ENCODE results near the gene POU6F2. TPM values are rescaled to one million over a fixed set of nuclear protein-coding genes. Genes with fewer than 3 reads are reported as not detected.

Gene POU6F2
- total and polyA plus RNA-seq, 4 donors, result 1.1 to 2.0 (median 1.6) TPM

GRCh38 chr7:39017369-39017915 is 39.7 kb downstream of the POU6F2 start:
- Histone ChIP-seq H3K27me3 (ENCODE audit: control insufficient read depth, insufficient read depth, low read length) (no peaks in the 10 kb centered on the region), H3K4me1 (ENCODE audit: control insufficient read depth, insufficient read depth, low read length) (no peaks in the 10 kb centered on the region), H3K9me3 (ENCODE audit: control insufficient read depth, insufficient read depth, low read length) (no peaks in the 10 kb centered on the region), H3K36me3 (ENCODE audit: control insufficient read depth, insufficient read depth, low read length) (no peaks in the 10 kb centered on the region), H3K4me3 (ENCODE audit: low read depth, low read length) (no peak overlapping the region), H3K27ac (ENCODE audit: low read depth, low read length) (no peak overlapping the region)
- WGBS (ENCODE audit: insufficient coverage), result 90% methylated on average over 4 of the region's 6 CpGs
- DNase-seq (ENCODE audit: low read depth in 4 of 6, low spot score in 6 of 6), result no peak

- Histone ChIP-seq H3K4me3 (ENCODE audit: low read depth, low read length) (no peak overlapping the region), H3K36me3 (ENCODE audit: control insufficient read depth, insufficient read depth, low read length) (no peaks in the 10 kb centered on the region)
Observed at GRCh38 chr7:39022796-39023195, 45.1 kb downstream of the POU6F2 start.

DNA sequence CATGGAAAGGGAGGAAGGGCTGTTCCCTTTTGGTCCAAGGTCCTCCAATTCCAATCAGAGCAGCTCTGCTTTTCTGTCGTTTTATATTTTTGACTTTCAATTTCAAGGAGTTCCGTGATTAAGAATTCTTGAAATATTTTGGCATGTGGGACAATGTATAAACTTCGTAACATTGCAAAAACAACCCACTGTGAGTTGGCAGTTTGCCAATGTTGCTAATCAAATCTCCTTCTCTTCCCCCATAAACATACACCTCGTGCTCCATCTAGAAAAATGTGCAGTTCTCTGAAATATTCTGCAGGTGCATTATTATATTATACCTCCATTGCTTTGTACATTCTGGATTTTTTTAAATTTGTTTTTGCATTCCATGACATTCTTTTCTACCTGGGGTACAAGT is 49.8 kb downstream of the POU6F2 start:
- H3K9me3 ChIP-seq (ENCODE audit: control insufficient read depth, insufficient read depth, low read length), result no peaks in the 10 kb centered on the region
- H3K36me3 ChIP-seq (ENCODE audit: control insufficient read depth, insufficient read depth, low read length), result no peaks in the 10 kb centered on the region
- H3K4me3 ChIP-seq (ENCODE audit: low read depth, low read length), result no peak overlapping the region
- peak in 2 of 6 donors; percentile 7 to 10 for DNase-seq (ENCODE audit: low read depth in 4 of 6, low spot score in 6 of 6)
- no CpG with 5 or more reads among the region's 4 CpGs for WGBS (ENCODE audit: insufficient coverage)
- H3K4me1 ChIP-seq (ENCODE audit: control insufficient read depth, insufficient read depth, low read length), result no peaks in the 10 kb centered on the region
- no peak overlapping the region for H3K27ac ChIP-seq (ENCODE audit: low read depth, low read length)
- H3K27me3 ChIP-seq (ENCODE audit: control insufficient read depth, insufficient read depth, low read length), result no peaks in the 10 kb centered on the region

More at GRCh38 chr7:39022796-39023195, 45.1 kb downstream of the POU6F2 start:
- DNase-seq (ENCODE audit: low read depth in 4 of 6, low spot score in 6 of 6), result no peak
- no peak overlapping the region for H3K27ac ChIP-seq (ENCODE audit: low read depth, low read length)
- no peaks in the 10 kb centered on the region for H3K4me1 ChIP-seq (ENCODE audit: control insufficient read depth, insufficient read depth, low read length)
- no peaks in the 10 kb centered on the region for H3K27me3 ChIP-seq (ENCODE audit: control insufficient read depth, insufficient read depth, low read length)
- no CpG with 5 or more reads among the region's 2 CpGs for WGBS (ENCODE audit: insufficient coverage)
- H3K9me3 ChIP-seq (ENCODE audit: control insufficient read depth, insufficient read depth, low read length), result no peaks in the 10 kb centered on the region

GRCh38 chr7:39033885-39034624 is 56.3 kb downstream of the POU6F2 start:
- WGBS (ENCODE audit: insufficient coverage), result 22% methylated on average over 6 of the region's 13 CpGs
- Histone ChIP-seq H3K27ac (ENCODE audit: low read depth, low read length) (no peak overlapping the region), H3K4me3 (ENCODE audit: low read depth, low read length) (peak overlapping the region; percentile 3), H3K4me1 (ENCODE audit: control insufficient read depth, insufficient read depth, low read length) (peaks cover 8% of the 10 kb centered on the region), H3K9me3 (ENCODE audit: control insufficient read depth, insufficient read depth, low read length) (no peaks in the 10 kb centered on the region), H3K27me3 (ENCODE audit: control insufficient read depth, insufficient read depth, low read length) (peaks cover 3% of the 10 kb centered on the region), H3K36me3 (ENCODE audit: control insufficient read depth, insufficient read depth, low read length) (no peaks in the 10 kb centered on the region)
- DNase-seq (ENCODE audit: low read depth in 4 of 6, low spot score in 6 of 6), result peak in 2 of 6 donors; percentile 4 to 59

- Histone ChIP-seq H3K4me3 (ENCODE audit: low read depth, low read length) (peak overlapping the region; percentile 11), H3K27me3 (ENCODE audit: control insufficient read depth, insufficient read depth, low read length) (peaks cover 3% of the 10 kb centered on the region)
- WGBS (ENCODE audit: insufficient coverage), result 27% methylated on average over 3 of the region's 4 CpGs
Observed at GRCh38 chr7:39035156-39035555, 57.4 kb downstream of the POU6F2 start.

DNA sequence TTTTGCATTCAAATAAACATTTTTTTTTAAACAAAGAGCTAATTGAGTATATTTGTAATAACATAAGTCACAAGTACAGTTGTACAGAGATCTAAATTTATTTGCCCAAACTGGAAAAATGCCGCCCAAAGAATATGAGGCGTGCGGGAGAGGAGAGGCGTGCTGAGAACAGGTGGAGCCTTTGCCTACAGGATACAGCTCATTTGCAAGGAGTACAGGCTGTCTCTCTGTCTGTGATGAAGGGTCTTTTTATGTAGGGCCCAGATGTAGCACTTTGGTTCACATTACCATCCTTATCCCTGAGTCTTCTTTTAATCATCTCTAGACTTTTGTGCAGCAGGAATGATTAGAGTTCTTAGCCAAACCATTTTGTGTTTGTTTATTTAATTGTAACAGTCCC is 58.2 kb downstream of the POU6F2 start:
- WGBS (ENCODE audit: insufficient coverage), result 25% methylated on average over 2 of the region's 4 CpGs
- no peak overlapping the region for H3K27ac ChIP-seq (ENCODE audit: low read depth, low read length)
- no peaks in the 10 kb centered on the region for H3K9me3 ChIP-seq (ENCODE audit: control insufficient read depth, insufficient read depth, low read length)
- no peaks in the 10 kb centered on the region for H3K36me3 ChIP-seq (ENCODE audit: control insufficient read depth, insufficient read depth, low read length)
- H3K4me1 ChIP-seq (ENCODE audit: control insufficient read depth, insufficient read depth, low read length), result peaks cover 8% of the 10 kb centered on the region
- peaks cover 3% of the 10 kb centered on the region for H3K27me3 ChIP-seq (ENCODE audit: control insufficient read depth, insufficient read depth, low read length)
- H3K4me3 ChIP-seq (ENCODE audit: low read depth, low read length), result peak overlapping the region; percentile 11
- DNase-seq (ENCODE audit: low read depth in 4 of 6, low spot score in 6 of 6), result peak in 2 of 6 donors; percentile 44 to 49

More at GRCh38 chr7:39035156-39035555, 57.4 kb downstream of the POU6F2 start:
- H3K27ac ChIP-seq (ENCODE audit: low read depth, low read length), result no peak overlapping the region
- peaks cover 8% of the 10 kb centered on the region for H3K4me1 ChIP-seq (ENCODE audit: control insufficient read depth, insufficient read depth, low read length)
- H3K9me3 ChIP-seq (ENCODE audit: control insufficient read depth, insufficient read depth, low read length), result no peaks in the 10 kb centered on the region
- no peaks in the 10 kb centered on the region for H3K36me3 ChIP-seq (ENCODE audit: control insufficient read depth, insufficient read depth, low read length)
- DNase-seq (ENCODE audit: low read depth in 4 of 6, low spot score in 6 of 6), result peak in 2 of 6 donors; percentile 9 to 19

DNA sequence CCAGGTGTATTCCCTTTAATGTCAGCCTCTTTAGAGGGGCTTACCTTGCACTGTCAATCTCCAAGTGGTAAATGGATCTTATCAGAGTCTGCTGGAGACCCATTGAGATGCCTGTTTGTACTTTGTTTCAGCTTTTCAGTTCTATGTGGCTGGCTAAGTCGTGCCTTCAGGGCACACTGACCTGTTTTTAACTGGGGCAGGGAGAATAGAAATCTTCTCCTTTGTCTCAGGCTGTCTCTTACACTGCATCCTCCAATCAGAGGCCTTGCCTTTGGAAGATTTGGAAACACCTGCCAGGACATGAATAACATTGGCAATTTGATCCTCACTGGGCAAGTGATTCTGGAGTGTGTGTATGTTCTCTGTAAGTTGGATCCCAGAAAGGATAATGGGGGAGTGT is 65.0 kb downstream of the POU6F2 start:
- no peaks in the 10 kb centered on the region for H3K9me3 ChIP-seq (ENCODE audit: control insufficient read depth, insufficient read depth, low read length)
- no peaks in the 10 kb centered on the region for H3K36me3 ChIP-seq (ENCODE audit: control insufficient read depth, insufficient read depth, low read length)
- H3K27me3 ChIP-seq (ENCODE audit: control insufficient read depth, insufficient read depth, low read length), result no peaks in the 10 kb centered on the region
- WGBS (ENCODE audit: insufficient coverage), result no CpG with 5 or more reads among the region's 1 CpG
- DNase-seq (ENCODE audit: low read depth in 4 of 6, low spot score in 6 of 6), result no peak
- H3K27ac ChIP-seq (ENCODE audit: low read depth, low read length), result no peak overlapping the region
- no peak overlapping the region for H3K4me3 ChIP-seq (ENCODE audit: low read depth, low read length)
- no peaks in the 10 kb centered on the region for H3K4me1 ChIP-seq (ENCODE audit: control insufficient read depth, insufficient read depth, low read length)

GRCh38 chr7:39043531-39043930 is 65.8 kb downstream of the POU6F2 start:
- no CpG with 5 or more reads among the region's 2 CpGs for WGBS (ENCODE audit: insufficient coverage)
- Histone ChIP-seq H3K27ac (ENCODE audit: low read depth, low read length) (no peak overlapping the region), H3K36me3 (ENCODE audit: control insufficient read depth, insufficient read depth, low read length) (no peaks in the 10 kb centered on the region), H3K4me1 (ENCODE audit: control insufficient read depth, insufficient read depth, low read length) (no peaks in the 10 kb centered on the region), H3K9me3 (ENCODE audit: control insufficient read depth, insufficient read depth, low read length) (no peaks in the 10 kb centered on the region), H3K4me3 (ENCODE audit: low read depth, low read length) (no peak overlapping the region), H3K27me3 (ENCODE audit: control insufficient read depth, insufficient read depth, low read length) (no peaks in the 10 kb centered on the region)
- peak in 1 of 6 donors; percentile 52 for DNase-seq (ENCODE audit: low read depth in 4 of 6, low spot score in 6 of 6)

DNA sequence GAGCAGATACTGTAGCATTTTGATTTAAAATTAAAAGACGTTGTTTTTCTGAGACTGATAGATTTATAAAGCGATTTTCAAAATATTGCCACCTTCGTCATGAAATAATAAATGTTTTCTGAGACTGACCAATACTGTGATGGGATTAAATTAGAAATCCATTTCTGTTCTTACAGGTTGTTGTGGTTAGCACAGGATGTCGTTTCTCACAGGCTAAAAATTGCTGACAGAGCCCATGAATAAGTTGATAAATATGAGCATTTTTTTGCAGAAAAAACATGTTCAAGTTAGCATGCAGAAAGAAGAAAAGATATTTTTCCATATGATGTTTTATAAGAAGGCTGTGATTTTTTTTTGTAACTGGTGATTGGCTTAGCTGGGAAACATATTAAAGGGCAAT is 66.8 kb downstream of the POU6F2 start:
- no peaks in the 10 kb centered on the region for H3K27me3 ChIP-seq (ENCODE audit: control insufficient read depth, insufficient read depth, low read length)
- no peak overlapping the region for H3K27ac ChIP-seq (ENCODE audit: low read depth, low read length)
- DNase-seq (ENCODE audit: low read depth in 4 of 6, low spot score in 6 of 6), result no peak
- H3K4me3 ChIP-seq (ENCODE audit: low read depth, low read length), result no peak overlapping the region
- H3K36me3 ChIP-seq (ENCODE audit: control insufficient read depth, insufficient read depth, low read length), result no peaks in the 10 kb centered on the region
- no peaks in the 10 kb centered on the region for H3K4me1 ChIP-seq (ENCODE audit: control insufficient read depth, insufficient read depth, low read length)
- no peaks in the 10 kb centered on the region for H3K9me3 ChIP-seq (ENCODE audit: control insufficient read depth, insufficient read depth, low read length)
- WGBS (ENCODE audit: insufficient coverage), result 94% methylated on average over 2 of the region's 4 CpGs

GRCh38 chr7:39045231-39045630 is 67.5 kb downstream of the POU6F2 start:
- no peak for DNase-seq (ENCODE audit: low read depth in 4 of 6, low spot score in 6 of 6)
- Histone ChIP-seq H3K27ac (ENCODE audit: low read depth, low read length) (no peak overlapping the region), H3K4me1 (ENCODE audit: control insufficient read depth, insufficient read depth, low read length) (no peaks in the 10 kb centered on the region), H3K27me3 (ENCODE audit: control insufficient read depth, insufficient read depth, low read length) (no peaks in the 10 kb centered on the region), H3K36me3 (ENCODE audit: control insufficient read depth, insufficient read depth, low read length) (no peaks in the 10 kb centered on the region), H3K9me3 (ENCODE audit: control insufficient read depth, insufficient read depth, low read length) (no peaks in the 10 kb centered on the region), H3K4me3 (ENCODE audit: low read depth, low read length) (no peak overlapping the region)
- WGBS (ENCODE audit: insufficient coverage), result no CpG with 5 or more reads among the region's 1 CpG

Measured in spinal cord (tissue), 10 donors.